ENCODE results near the gene PLOD1.
"Not testable (repeated sequence)": the region's sequence is repeated elsewhere in the genome, so short reads cannot be mapped to it uniquely, and the experiment has no call there.

PLOD1 gene

GRCh38 chr1:11888877-11889208 lies 45.7 kb upstream of the PLOD1 start:
- no peak overlapping the region for H3K4me3 Mint-ChIP-seq
- TF ChIP-seq, protein P1, sequence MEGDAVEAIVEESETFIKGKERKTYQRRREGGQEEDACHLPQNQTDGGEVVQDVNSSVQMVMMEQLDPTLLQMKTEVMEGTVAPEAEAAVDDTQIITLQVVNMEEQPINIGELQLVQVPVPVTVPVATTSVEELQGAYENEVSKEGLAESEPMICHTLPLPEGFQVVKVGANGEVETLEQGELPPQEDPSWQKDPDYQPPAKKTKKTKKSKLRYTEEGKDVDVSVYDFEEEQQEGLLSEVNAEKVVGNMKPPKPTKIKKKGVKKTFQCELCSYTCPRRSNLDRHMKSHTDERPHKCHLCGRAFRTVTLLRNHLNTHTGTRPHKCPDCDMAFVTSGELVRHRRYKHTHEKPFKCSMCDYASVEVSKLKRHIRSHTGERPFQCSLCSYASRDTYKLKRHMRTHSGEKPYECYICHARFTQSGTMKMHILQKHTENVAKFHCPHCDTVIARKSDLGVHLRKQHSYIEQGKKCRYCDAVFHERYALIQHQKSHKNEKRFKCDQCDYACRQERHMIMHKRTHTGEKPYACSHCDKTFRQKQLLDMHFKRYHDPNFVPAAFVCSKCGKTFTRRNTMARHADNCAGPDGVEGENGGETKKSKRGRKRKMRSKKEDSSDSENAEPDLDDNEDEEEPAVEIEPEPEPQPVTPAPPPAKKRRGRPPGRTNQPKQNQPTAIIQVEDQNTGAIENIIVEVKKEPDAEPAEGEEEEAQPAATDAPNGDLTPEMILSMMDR (IDR thresholded peaks at IDR 0.05), result no peak
- no peaks in the 10 kb centered on the region for H3K9me3 Mint-ChIP-seq
- H3K27me3 Mint-ChIP-seq (ENCODE audit: low read depth, poor library complexity), result peaks cover 30% of the 10 kb centered on the region
- no peak overlapping the region for H3K27ac Mint-ChIP-seq
- DNase-seq, result no peak
- peaks cover 15% of the 10 kb centered on the region for H3K4me1 Mint-ChIP-seq
- H3K36me3 Mint-ChIP-seq (ENCODE audit: low read depth), result no peaks in the 10 kb centered on the region

- DNase-seq, result no peak
- H3K4me3 Mint-ChIP-seq, result no peak overlapping the region
- TF ChIP-seq, protein P1 (IDR thresholded peaks at IDR 0.05), result no peak
These were observed 42.9 kb upstream of the PLOD1 start for GRCh38 chr1:11891433-11892186.

DNA sequence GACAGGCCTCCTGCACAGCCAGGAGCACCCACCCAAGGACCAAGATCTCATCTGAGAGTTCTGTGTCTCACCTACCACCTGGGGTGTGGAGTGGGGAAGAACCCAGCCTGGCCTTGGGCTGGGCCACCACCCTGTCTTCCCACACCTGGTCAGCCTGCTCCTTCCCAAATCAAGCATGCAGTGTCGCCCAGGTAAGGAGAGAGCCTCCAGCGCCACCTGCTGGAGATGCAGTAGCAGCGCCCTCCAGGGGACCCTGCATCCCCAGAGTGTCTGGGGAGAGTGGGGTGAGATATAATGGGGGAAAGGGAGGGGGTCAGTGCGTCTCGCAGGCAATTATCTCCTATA lies 40.6 kb upstream of the PLOD1 start:
- TF ChIP-seq, protein P1 (IDR thresholded peaks at IDR 0.05), result peak; percentile 85
- DNase-seq, result peak; percentile 79
- H3K27ac Mint-ChIP-seq, result no peak overlapping the region
- H3K4me3 Mint-ChIP-seq, result no peak overlapping the region
- no peaks in the 10 kb centered on the region for H3K9me3 Mint-ChIP-seq
- H3K4me1 Mint-ChIP-seq, result peaks cover 6% of the 10 kb centered on the region
- peaks cover 55% of the 10 kb centered on the region for H3K27me3 Mint-ChIP-seq (ENCODE audit: low read depth, poor library complexity)
- H3K36me3 Mint-ChIP-seq (ENCODE audit: low read depth), result no peaks in the 10 kb centered on the region

More at GRCh38 chr1:11891433-11892186, 42.9 kb upstream of the PLOD1 start:
- no peaks in the 10 kb centered on the region for H3K9me3 Mint-ChIP-seq
- no peaks in the 10 kb centered on the region for H3K36me3 Mint-ChIP-seq (ENCODE audit: low read depth)
- peaks cover 32% of the 10 kb centered on the region for H3K27me3 Mint-ChIP-seq (ENCODE audit: low read depth, poor library complexity)
- H3K4me1 Mint-ChIP-seq, result peaks cover 6% of the 10 kb centered on the region
- H3K27ac Mint-ChIP-seq, result no peak overlapping the region

- peaks cover 59% of the 10 kb centered on the region for H3K27me3 Mint-ChIP-seq (ENCODE audit: low read depth, poor library complexity)
- H3K9me3 Mint-ChIP-seq; DNase-seq; H3K4me3 Mint-ChIP-seq; H3K4me1 Mint-ChIP-seq; H3K27ac Mint-ChIP-seq; H3K36me3 Mint-ChIP-seq (ENCODE audit: low read depth): not testable (repeated sequence)
These were observed 40.0 kb upstream of the PLOD1 start for GRCh38 chr1:11894501-11894900.

DNA sequence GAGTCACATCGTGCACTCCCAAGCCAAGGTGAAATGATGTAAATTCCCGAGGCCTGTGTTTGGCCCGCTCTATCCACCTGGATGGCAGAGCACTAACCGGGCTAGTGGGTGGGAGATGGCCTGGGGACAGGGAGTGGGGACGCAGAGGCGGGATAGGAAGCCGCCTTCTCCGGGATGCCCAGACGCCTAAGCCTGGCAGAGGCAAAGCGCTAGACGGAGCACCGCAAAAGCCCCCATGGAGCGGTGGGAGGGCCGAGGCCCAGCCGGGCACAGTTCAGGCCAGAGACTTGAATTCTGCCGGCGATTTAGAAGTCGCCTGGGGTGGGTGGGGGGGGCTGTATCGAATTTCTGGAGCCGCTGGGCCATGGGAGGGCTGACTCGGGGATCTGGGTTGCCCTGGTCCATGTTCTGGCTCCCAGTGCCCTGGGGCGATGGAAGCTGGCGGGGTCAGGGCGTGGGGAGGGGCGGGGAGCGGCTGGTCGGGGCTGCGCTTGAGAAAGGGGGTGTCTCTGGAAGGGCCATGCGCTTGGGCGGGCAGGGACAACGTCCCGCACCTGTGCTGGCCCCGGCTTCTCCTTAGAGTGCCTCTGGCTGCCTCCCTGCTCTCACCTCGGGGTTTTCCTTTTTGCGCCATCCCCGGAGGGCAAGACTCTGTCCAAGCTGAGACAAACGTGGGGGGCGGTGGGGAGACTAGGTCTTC lies 36.3 kb upstream of the PLOD1 start:
- no peak overlapping the region for H3K4me3 Mint-ChIP-seq
- H3K9me3 Mint-ChIP-seq, result no peaks in the 10 kb centered on the region
- TF ChIP-seq, protein P1 (IDR thresholded peaks at IDR 0.05), result no peak
- no peak overlapping the region for H3K27ac Mint-ChIP-seq
- H3K36me3 Mint-ChIP-seq (ENCODE audit: low read depth), result no peaks in the 10 kb centered on the region
- DNase-seq, result no peak
- peaks cover 70% of the 10 kb centered on the region for H3K27me3 Mint-ChIP-seq (ENCODE audit: low read depth, poor library complexity)
- peaks cover 4% of the 10 kb centered on the region for H3K4me1 Mint-ChIP-seq

DNA sequence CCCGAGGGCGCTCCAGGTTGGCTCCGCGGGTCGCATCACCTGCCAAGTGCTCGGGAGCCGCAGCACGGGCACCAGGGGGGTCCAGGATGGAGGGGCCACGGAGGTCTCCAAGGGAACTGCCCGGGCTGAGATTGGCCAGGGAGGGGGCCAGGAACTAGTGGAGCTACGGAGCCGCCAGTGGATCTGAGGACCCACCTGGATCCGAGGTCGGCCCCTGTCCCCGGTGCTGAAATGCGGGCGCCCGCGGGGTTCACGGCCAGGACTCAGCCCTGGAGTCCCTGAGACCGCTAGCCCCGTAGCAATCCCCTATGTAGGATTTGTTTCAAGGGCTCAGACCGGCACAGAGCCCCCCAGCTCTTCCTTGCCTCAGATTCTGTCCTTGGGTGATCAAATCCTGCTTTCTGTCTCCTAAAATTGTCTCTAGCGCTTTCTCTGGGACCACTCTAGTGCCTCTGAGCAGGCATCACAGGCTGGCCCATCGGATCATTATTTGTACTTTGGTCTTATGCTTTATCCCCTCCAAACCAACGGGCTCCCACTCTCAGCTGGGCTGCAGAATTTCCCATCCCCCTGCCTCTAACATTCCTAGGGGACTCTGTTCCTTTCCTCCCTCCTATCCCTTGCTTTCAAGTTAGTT lies 35.6 kb upstream of the PLOD1 start:
- Mint-ChIP-seq H3K4me1 (peaks cover 4% of the 10 kb centered on the region), H3K27ac (no peak overlapping the region), H3K4me3 (no peak overlapping the region), H3K9me3 (no peaks in the 10 kb centered on the region), H3K36me3 (ENCODE audit: low read depth) (no peaks in the 10 kb centered on the region), H3K27me3 (ENCODE audit: low read depth, poor library complexity) (peaks cover 70% of the 10 kb centered on the region)
- DNase-seq, result peak; percentile 88
- TF ChIP-seq, protein P1 (IDR thresholded peaks at IDR 0.05), result no peak

DNA sequence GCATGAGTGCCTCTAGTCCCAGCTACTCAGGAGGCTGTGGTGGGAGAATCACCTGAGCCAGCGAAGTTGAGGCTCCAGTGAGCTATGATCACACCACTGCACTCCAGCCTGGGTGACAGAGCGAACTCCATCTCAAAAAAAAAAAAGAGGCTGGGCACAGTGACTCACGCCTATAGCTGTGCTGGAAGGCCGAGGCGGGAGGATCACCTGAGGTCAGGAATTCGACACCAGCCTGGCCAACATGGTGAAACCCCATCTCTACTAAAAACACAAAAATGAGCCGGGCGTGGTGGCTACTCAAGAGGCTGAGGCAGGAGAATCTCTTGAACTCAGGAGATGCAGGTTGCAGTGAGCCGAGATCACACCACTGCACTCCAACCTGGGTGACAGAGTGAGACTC lies 33.1 kb upstream of the PLOD1 start:
- not testable (repeated sequence) for H3K4me1 Mint-ChIP-seq; H3K9me3 Mint-ChIP-seq; H3K27ac Mint-ChIP-seq; H3K36me3 Mint-ChIP-seq (ENCODE audit: low read depth); DNase-seq; H3K4me3 Mint-ChIP-seq
- H3K27me3 Mint-ChIP-seq (ENCODE audit: low read depth, poor library complexity), result peaks cover 64% of the 10 kb centered on the region

Measured in nephron progenitor cell (in vitro differentiated cells).